DMS79 (cell line): ENCODE data around the gene TRAF3IP1.
A peak's percentile ranks its signal among the peaks of the same experiment; 100 is the strongest.
"Not testable (repeated sequence)": the region's sequence is repeated elsewhere in the genome, so short reads cannot be mapped to it uniquely, and the experiment has no call there.

Source experiments
- DNase-seq: peaks from one replicate; lab custom pipeline; 2025; lab: John Stamatoyannopoulos, UW

The TRAF3IP1 gene

GRCh38 chr2:238339814-238340213 is 19.5 kb downstream of the TRAF3IP1 start:
- DNase-seq = no peak

GRCh38 chr2:238341536-238341935 is 21.2 kb downstream of the TRAF3IP1 start:
- no peak for DNase-seq

GRCh38 chr2:238344035-238344434 is 23.7 kb downstream of the TRAF3IP1 start:
- no peak for DNase-seq

GRCh38 chr2:238344517-238344916 is 24.2 kb downstream of the TRAF3IP1 start:
- DNase-seq = no peak

- no peak for DNase-seq
These were observed 25.1 kb downstream of the TRAF3IP1 start for GRCh38 chr2:238345297-238345968.

- peak; percentile 34 for DNase-seq
These were observed 26.2 kb downstream of the TRAF3IP1 start for GRCh38 chr2:238346544-238346943.

- no peak for DNase-seq
These were observed 30.0 kb downstream of the TRAF3IP1 start for GRCh38 chr2:238350150-238350897.

GRCh38 chr2:238351315-238351714 is 31.0 kb downstream of the TRAF3IP1 start:
- DNase-seq = no peak

- no peak for DNase-seq
These were observed 32.0 kb downstream of the TRAF3IP1 start for GRCh38 chr2:238352361-238352760.

- no peak for DNase-seq
These were observed 38.5 kb downstream of the TRAF3IP1 start for GRCh38 chr2:238358769-238359168.

- no peak for DNase-seq
These were observed 39.1 kb downstream of the TRAF3IP1 start for GRCh38 chr2:238359403-238359802.

GRCh38 chr2:238361877-238362276 is 41.6 kb downstream of the TRAF3IP1 start:
- no peak for DNase-seq

- no peak for DNase-seq
These were observed 42.3 kb downstream of the TRAF3IP1 start for GRCh38 chr2:238362626-238363025.

GRCh38 chr2:238369591-238370040 is 49.3 kb downstream of the TRAF3IP1 start:
- no peak for DNase-seq

- DNase-seq = no peak
These were observed 49.9 kb downstream of the TRAF3IP1 start for GRCh38 chr2:238370094-238370822.

GRCh38 chr2:238370823-238371372 is 50.6 kb downstream of the TRAF3IP1 start:
- DNase-seq = no peak

GRCh38 chr2:238372277-238372676 is 52.0 kb downstream of the TRAF3IP1 start:
- not testable (repeated sequence) for DNase-seq

GRCh38 chr2:238376884-238377391 is 56.6 kb downstream of the TRAF3IP1 start:
- no peak for DNase-seq

- no peak for DNase-seq
These were observed 58.1 kb downstream of the TRAF3IP1 start for GRCh38 chr2:238378230-238379095.

- no peak for DNase-seq
These were observed 58.9 kb downstream of the TRAF3IP1 start for GRCh38 chr2:238379096-238379810.

- DNase-seq = no peak
These were observed 60.0 kb downstream of the TRAF3IP1 start for GRCh38 chr2:238380336-238380735.
